PFSK-1 (cell line): ENCODE data around the gene RBCK1.

Experiments used
- REST ChIP-seq, 2 experiments: IDR thresholded peaks; 2 replicates each; pipeline versions ENCODE4 v1.6.1 to v1.8.0; 2011 to 2012; ENCODE audit warnings: low read depth in 2 of 2, low read length in 2 of 2, control low read depth in 1 of 2, inconsistent platforms in 1 of 2, mild to moderate bottlenecking in 1 of 2, moderate library complexity in 1 of 2; ENCODE audit not compliant: insufficient read depth in 1 of 2
- SIN3A ChIP-seq: IDR thresholded peaks from 2 replicates; pipeline ENCODE4 v1.6.1; 2012; ENCODE audit warnings: mild to moderate bottlenecking, low read length, moderate library complexity, borderline replicate concordance; ENCODE audit not compliant: insufficient read depth

- no peak for TF ChIP-seq REST (IDR thresholded peaks at IDR 0.05; ENCODE audit: insufficient read depth in 1 of 2, low read depth in 2 of 2, low read length in 2 of 2)
- TF ChIP-seq SIN3A: no peak
Measured at GRCh38 chr20:433300-433975, 25.3 kb downstream of the RBCK1 start.
